ENCODE measurements around the gene EEF1A2. TPM values are rescaled to one million over a fixed set of nuclear protein-coding genes. Genes with fewer than 3 reads are reported as not detected.
A peak's percentile ranks its signal among the peaks of the same experiment; 100 is the strongest.

The EEF1A2 gene
- 30.7 and 37.1 TPM in 2 replicates for total RNA-seq (2014; rRNA removed; shearing (Covaris generic))

DNA sequence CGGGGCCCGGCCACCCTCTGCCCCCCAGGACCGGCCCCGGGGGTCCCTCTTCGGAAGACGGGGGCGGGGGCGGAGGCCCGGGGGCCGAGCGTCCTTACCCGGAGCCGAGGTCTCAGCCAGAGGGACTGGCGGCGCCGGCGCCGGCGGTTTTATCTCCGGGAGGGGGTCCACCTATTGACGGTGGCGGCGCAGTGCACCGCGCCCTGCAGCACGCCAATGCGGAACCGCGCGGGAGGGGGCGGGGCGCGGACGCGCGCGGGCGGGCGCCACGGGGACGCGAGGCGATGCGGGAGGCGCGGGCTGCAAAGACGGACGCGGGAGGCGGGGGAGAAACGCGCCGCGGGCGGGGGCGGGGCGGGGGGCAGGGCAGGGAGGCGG, at the start of gene EEF1A2:
Gene EEF1A2, minus strand, starts transcription at position 124 of the 378 bp plus-strand sequence. CDS start 1,320 bp downstream, outside the sequence.
- no peaks in the 10 kb centered on the region; the same call in 1 of the 2 replicates for H3K36me3 ChIP-seq (replicated peaks; ENCODE audit: control insufficient read depth, insufficient read depth, low read length)
- peaks cover 34% of the 10 kb centered on the region for H3K27me3 ChIP-seq (ENCODE audit: control insufficient read depth, insufficient read depth, low read length)
- peak; percentile 92 for DNase-seq
- H3K4me3 ChIP-seq (ENCODE audit: insufficient read depth, low read depth, low read length), result peak within 1 kb of the TSS; percentile 53

- H3K36me3 ChIP-seq (replicated peaks; ENCODE audit: control insufficient read depth, insufficient read depth, low read length), result no peaks in the 10 kb centered on the region
These were observed 49.7 kb upstream of the EEF1A2 start for GRCh38 chr20:63548542-63548941.

GRCh38 chr20:63547725-63548480, 49.0 kb upstream of the EEF1A2 start, which contains the start of gene SRMS:
TSS of gene SRMS (minus strand) at chr20:63547749. CDS start at chr20:63547463, 286 bp downstream.
- no peaks in the 10 kb centered on the region for H3K27me3 ChIP-seq (ENCODE audit: control insufficient read depth, insufficient read depth, low read length)
- H3K36me3 ChIP-seq (replicated peaks; ENCODE audit: control insufficient read depth, insufficient read depth, low read length), result no peaks in the 10 kb centered on the region
- DNase-seq, result peak; percentile 97
- H3K4me3 ChIP-seq (ENCODE audit: insufficient read depth, low read depth, low read length), result no peak within 1 kb of the TSS

More at GRCh38 chr20:63548542-63548941, 49.7 kb upstream of the EEF1A2 start:
- no peak for DNase-seq
- Histone ChIP-seq H3K4me3 (ENCODE audit: insufficient read depth, low read depth, low read length) (no peak overlapping the region), H3K27me3 (ENCODE audit: control insufficient read depth, insufficient read depth, low read length) (no peaks in the 10 kb centered on the region)

GRCh38 chr20:63546956-63547724, 48.3 kb upstream of the EEF1A2 start:
- no peak overlapping the region for H3K4me3 ChIP-seq (ENCODE audit: insufficient read depth, low read depth, low read length)
- no peaks in the 10 kb centered on the region for H3K36me3 ChIP-seq (replicated peaks; ENCODE audit: control insufficient read depth, insufficient read depth, low read length)
- no peak for DNase-seq
- no peaks in the 10 kb centered on the region for H3K27me3 ChIP-seq (ENCODE audit: control insufficient read depth, insufficient read depth, low read length)

- DNase-seq, result no peak
- no peaks in the 10 kb centered on the region for H3K36me3 ChIP-seq (replicated peaks; ENCODE audit: control insufficient read depth, insufficient read depth, low read length)
These were observed 47.5 kb upstream of the EEF1A2 start for GRCh38 chr20:63546256-63546955.

GRCh38 chr20:63545814-63546213, 46.9 kb upstream of the EEF1A2 start:
- Histone ChIP-seq H3K27me3 (ENCODE audit: control insufficient read depth, insufficient read depth, low read length) (no peaks in the 10 kb centered on the region), H3K36me3 (replicated peaks; ENCODE audit: control insufficient read depth, insufficient read depth, low read length) (no peaks in the 10 kb centered on the region), H3K4me3 (ENCODE audit: insufficient read depth, low read depth, low read length) (no peak overlapping the region)
- DNase-seq, result no peak

More at GRCh38 chr20:63546256-63546955, 47.5 kb upstream of the EEF1A2 start:
- Histone ChIP-seq H3K27me3 (ENCODE audit: control insufficient read depth, insufficient read depth, low read length) (no peaks in the 10 kb centered on the region), H3K4me3 (ENCODE audit: insufficient read depth, low read depth, low read length) (no peak overlapping the region)

- H3K27me3 ChIP-seq (ENCODE audit: control insufficient read depth, insufficient read depth, low read length), result no peaks in the 10 kb centered on the region
- no peak overlapping the region for H3K4me3 ChIP-seq (ENCODE audit: insufficient read depth, low read depth, low read length)
- no peak for DNase-seq
- H3K36me3 ChIP-seq (replicated peaks; ENCODE audit: control insufficient read depth, insufficient read depth, low read length), result no peaks in the 10 kb centered on the region
These were observed 46.2 kb upstream of the EEF1A2 start for GRCh38 chr20:63544958-63545516.

DNA sequence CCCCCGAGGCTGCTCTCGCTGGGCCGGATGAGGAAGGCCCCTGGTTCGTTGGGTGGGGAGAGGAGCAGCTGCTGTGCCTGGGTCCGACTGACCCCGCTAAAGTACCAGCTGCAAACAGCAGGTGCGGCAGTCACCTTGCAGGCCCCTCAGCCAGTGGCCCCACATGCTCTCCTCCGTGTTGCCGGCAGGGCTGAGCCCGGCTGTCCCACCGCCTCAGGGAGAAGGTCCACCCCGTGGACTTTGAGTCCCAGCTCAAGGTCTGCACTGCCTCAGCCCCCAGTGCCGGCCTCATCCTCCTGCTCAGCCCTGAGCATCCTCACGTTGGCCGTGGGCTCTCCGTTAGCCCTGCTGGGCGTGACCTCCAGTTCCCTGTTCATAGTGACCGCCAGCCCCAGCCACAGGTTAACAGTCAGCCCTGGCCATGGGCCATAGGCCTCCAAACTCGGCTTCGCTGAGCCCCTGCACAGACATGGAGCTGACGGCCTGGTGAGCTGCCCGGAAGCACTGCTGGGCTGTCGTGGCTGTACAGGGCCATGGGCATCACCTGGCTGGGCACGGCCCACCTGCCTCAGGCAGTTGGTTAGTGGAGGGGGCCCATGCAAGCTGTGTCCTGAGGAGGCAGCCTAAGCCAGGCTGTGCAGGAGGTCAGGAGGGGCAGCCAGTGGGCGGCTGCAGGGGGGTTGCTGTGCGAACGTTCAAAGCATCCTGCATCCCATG, 45.5 kb upstream of the EEF1A2 start:
- DNase-seq, result no peak
- Histone ChIP-seq H3K36me3 (replicated peaks; ENCODE audit: control insufficient read depth, insufficient read depth, low read length) (no peaks in the 10 kb centered on the region), H3K4me3 (ENCODE audit: insufficient read depth, low read depth, low read length) (no peak overlapping the region), H3K27me3 (ENCODE audit: control insufficient read depth, insufficient read depth, low read length) (no peaks in the 10 kb centered on the region)

DNA sequence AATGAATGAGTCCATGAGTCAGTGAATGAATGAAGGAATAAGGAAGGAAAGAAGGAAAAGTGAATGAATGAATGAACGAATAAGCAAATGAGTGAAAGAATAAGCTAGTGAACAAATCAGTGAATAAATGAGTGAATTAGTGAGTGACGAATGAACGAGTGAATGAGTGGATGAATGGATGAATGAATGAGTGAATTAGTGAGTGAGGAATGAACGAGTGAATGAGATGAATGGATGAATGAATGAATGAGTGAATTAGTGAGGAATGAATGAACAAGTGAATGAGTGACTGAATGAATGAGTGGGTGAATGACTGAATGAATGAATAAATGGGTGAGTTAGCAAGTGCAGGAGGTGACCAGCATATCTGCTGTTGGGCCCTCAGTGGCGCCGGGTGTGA, 44.9 kb upstream of the EEF1A2 start:
- Histone ChIP-seq H3K36me3 (replicated peaks; ENCODE audit: control insufficient read depth, insufficient read depth, low read length) (no peaks in the 10 kb centered on the region), H3K4me3 (ENCODE audit: insufficient read depth, low read depth, low read length) (no peak overlapping the region), H3K27me3 (ENCODE audit: control insufficient read depth, insufficient read depth, low read length) (no peaks in the 10 kb centered on the region)
- DNase-seq, result no peak

DNA sequence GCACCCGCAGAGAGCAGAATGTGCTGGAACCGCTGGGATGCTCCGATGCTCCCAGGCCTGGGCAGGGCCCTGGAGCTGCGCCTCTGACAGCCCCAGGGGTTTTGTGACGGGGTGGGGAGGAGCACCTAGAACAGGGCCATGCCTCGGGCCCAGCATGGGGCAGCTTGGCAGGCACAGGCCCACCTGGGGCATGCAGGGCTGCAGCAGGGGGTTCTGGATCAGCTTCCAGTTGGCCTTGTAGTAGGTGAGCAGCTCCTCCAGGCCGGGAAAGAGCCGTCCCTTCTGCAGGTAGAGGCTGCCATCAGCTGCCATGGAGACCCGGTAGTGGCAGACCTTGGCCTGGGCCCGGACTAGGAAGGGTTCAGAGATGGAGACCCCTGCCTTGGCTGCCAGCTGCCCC, 44.2 kb upstream of the EEF1A2 start:
- no peak for DNase-seq
- H3K27me3 ChIP-seq (ENCODE audit: control insufficient read depth, insufficient read depth, low read length), result no peaks in the 10 kb centered on the region
- H3K4me3 ChIP-seq (ENCODE audit: insufficient read depth, low read depth, low read length), result no peak overlapping the region
- H3K36me3 ChIP-seq (replicated peaks; ENCODE audit: control insufficient read depth, insufficient read depth, low read length), result no peaks in the 10 kb centered on the region

GRCh38 chr20:63542696-63543095, 43.8 kb upstream of the EEF1A2 start:
- Histone ChIP-seq H3K4me3 (ENCODE audit: insufficient read depth, low read depth, low read length) (no peak overlapping the region), H3K36me3 (replicated peaks; ENCODE audit: control insufficient read depth, insufficient read depth, low read length) (no peaks in the 10 kb centered on the region), H3K27me3 (ENCODE audit: control insufficient read depth, insufficient read depth, low read length) (no peaks in the 10 kb centered on the region)
- DNase-seq, result no peak

DNA sequence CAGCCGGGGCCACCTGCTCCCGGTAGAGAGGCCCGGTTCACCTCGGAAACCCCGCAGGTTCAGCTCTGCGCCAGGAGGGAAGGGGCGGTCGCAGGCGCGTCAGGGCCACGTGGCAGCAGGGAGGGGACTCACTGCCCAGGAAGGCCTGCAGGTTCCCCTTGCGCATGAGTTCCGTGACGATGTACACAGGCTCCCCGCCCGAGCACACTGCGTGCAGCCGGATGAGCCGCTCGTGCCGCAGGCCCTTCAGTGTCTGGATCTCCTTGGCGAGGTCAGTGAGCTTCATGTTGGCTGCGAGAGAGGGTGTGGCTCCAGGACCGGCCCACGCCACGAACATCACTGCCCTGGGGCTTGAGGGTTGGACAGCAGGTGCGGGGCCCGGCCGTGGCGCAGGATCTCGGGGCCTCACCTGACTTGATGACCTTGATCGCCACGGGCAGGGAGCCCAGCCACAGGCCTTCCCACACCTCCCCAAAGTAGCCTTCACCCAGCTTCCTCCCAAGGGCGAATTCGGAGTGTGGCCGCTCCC, 43.2 kb upstream of the EEF1A2 start:
- no peaks in the 10 kb centered on the region for H3K36me3 ChIP-seq (replicated peaks; ENCODE audit: control insufficient read depth, insufficient read depth, low read length)
- H3K27me3 ChIP-seq (ENCODE audit: control insufficient read depth, insufficient read depth, low read length), result no peaks in the 10 kb centered on the region
- no peak overlapping the region for H3K4me3 ChIP-seq (ENCODE audit: insufficient read depth, low read depth, low read length)
- no peak for DNase-seq

GRCh38 chr20:63541371-63541770, 42.5 kb upstream of the EEF1A2 start:
- no peak for DNase-seq
- H3K36me3 ChIP-seq (replicated peaks; ENCODE audit: control insufficient read depth, insufficient read depth, low read length), result no peaks in the 10 kb centered on the region
- H3K4me3 ChIP-seq (ENCODE audit: insufficient read depth, low read depth, low read length), result no peak overlapping the region
- no peaks in the 10 kb centered on the region for H3K27me3 ChIP-seq (ENCODE audit: control insufficient read depth, insufficient read depth, low read length)

Data from H7 (cell line).